ENCODE measurements around the gene ZIK1.

Gene ZIK1

DNA sequence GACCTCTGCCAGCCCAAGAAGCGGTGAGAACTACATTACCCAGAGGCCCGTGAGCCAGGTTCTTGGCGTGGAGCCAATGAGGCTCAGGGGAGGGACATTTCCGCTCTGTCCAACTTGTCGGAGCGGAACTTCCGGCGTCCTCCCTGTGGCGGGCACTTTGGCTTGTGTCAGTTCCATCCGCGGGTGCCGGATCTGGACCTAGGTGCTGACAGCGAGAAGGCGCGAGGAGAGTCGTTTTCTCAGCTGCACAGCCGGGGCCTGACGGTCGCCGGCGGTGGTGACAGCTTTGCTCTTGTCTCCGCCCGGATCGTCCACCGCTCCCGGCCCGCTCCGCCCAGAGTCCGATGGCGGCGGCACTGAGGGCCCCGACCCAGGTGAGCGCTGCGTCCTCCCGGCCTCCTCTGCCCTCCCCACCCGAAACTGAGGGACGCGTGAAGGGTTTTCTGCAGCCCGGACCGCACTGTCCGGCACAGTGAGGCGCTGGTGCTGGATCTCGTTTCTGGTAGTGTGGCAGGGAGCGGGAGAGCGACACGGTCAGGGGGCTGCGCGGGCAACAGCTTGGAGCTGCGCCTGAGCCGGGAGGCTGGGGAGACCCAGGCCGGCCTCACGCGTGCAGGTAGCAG lies 15.9 kb downstream of the ZIK1 start, which contains the start of gene ZNF530:
Gene ZNF530, plus strand, starts transcription at position 125 of the 623 bp plus-strand sequence. CDS start 4,461 bp downstream, outside the sequence.
- DNase-seq (ENCODE audit: extremely low spot score, insufficient read length, low read depth), result peak; percentile 78
- FAIRE-seq, result peak; percentile 94

- FAIRE-seq (no peak), DNase-seq (ENCODE audit: extremely low spot score, insufficient read length, low read depth) (no peak)
Measured at GRCh38 chr19:57606931-57607330, 23.0 kb downstream of the ZIK1 start.

- FAIRE-seq (no peak), DNase-seq (ENCODE audit: extremely low spot score, insufficient read length, low read depth) (no peak)
Measured at GRCh38 chr19:57611113-57611512, 27.2 kb downstream of the ZIK1 start.

DNA sequence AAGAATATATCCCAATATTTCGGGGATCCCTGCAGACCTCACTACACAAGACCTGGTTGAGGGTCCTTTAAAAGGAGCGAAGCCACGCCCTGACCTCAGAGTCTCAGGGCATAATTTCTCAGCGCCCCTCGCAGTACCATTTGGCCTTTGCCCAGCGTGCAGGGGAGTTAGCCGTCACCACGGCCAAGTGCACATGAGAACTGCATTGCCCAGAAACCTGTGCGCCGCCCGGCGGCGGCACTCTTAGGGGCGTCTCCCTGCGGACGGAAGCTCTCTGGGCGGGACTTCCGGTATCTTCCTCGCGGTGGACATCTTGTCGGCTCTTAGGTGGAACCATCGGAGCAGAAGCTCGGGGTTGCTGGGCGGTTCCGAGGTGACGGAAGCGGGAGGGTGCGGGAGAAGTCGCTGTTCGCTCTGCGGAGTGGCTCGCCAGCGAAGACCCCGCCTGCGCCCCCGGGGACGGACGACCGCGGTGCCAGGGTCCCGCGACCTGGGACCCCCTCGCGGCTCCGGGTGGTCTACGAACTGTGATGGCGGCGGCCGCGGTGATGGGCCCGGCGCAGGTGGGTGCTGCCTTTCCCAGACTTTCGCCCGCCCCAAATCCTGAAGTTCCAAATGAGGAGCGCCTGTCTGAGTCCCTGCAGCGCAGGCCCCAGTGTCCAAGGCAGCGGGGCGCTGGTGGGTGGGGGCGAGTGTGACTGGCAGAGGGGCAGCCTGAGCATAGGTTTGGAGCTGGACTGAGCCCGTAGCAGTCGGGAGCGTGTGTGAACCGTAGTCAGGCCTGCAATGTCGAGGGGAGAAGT lies 30.2 kb downstream of the ZIK1 start, which contains the start of gene ZNF134:
Gene ZNF134, plus strand, starts transcription at position 302 of the 803 bp plus-strand sequence. CDS start 5,227 bp downstream, outside the sequence.
- FAIRE-seq (peak; percentile 85), DNase-seq (ENCODE audit: extremely low spot score, insufficient read length, low read depth) (peak; percentile 86)

GRCh38 chr19:57615346-57615745 lies 31.4 kb downstream of the ZIK1 start:
- FAIRE-seq, result no peak
- no peak for DNase-seq (ENCODE audit: extremely low spot score, insufficient read length, low read depth)

DNA sequence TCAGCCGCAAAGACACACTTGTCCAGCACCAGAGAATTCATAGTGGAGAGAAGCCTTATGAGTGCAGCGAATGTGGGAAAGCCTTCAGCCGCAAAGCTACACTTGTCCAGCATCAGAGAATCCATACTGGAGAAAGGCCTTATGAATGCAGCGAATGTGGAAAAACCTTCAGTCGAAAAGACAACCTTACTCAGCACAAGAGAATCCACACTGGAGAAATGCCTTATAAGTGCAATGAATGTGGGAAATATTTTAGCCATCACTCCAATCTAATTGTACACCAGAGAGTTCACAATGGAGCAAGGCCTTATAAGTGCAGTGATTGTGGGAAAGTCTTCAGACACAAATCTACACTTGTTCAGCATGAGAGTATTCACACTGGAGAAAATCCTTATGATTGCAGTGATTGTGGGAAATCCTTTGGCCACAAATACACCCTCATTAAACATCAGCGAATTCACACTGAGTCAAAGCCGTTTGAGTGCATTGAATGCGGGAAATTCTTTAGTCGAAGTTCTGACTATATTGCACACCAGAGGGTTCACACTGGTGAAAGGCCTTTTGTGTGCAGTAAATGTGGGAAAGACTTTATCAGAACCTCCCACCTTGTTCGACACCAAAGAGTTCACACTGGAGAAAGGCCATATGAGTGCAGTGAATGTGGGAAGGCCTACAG lies 36.9 kb downstream of the ZIK1 start:
- FAIRE-seq (no peak), DNase-seq (ENCODE audit: extremely low spot score, insufficient read length, low read depth) (no peak)

GRCh38 chr19:57623091-57623490 lies 39.1 kb downstream of the ZIK1 start:
- DNase-seq (ENCODE audit: extremely low spot score, insufficient read length, low read depth) (no peak), FAIRE-seq (no peak)

GRCh38 chr19:57632987-57633831 lies 49.3 kb downstream of the ZIK1 start, which contains the start of gene ZNF211:
Gene ZNF211 (plus strand): TSS chr19:57633168. CDS start chr19:57633347, 179 bp downstream.
- peak; percentile 92 for FAIRE-seq

DNA sequence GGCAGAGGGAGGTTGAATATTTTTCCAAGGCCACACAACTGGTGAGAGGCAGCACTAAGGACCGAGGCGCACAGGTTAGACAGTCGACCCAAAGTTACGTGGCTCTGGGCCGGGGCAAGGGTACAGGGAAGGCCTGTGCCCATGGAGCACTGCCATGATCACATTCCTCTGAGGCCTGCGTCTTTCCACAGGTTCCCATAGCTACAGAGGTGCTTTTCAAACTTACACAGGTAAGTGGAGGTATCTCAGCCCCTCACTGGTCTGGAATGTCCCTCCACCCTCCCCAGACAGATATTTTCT lies 49.8 kb downstream of the ZIK1 start:
- FAIRE-seq (no peak), DNase-seq (ENCODE audit: extremely low spot score, insufficient read length, low read depth) (no peak)

More at GRCh38 chr19:57632987-57633831, 49.3 kb downstream of the ZIK1 start, which contains the start of gene ZNF211:
- DNase-seq (ENCODE audit: extremely low spot score, insufficient read length, low read depth), result peak; percentile 74

DNA sequence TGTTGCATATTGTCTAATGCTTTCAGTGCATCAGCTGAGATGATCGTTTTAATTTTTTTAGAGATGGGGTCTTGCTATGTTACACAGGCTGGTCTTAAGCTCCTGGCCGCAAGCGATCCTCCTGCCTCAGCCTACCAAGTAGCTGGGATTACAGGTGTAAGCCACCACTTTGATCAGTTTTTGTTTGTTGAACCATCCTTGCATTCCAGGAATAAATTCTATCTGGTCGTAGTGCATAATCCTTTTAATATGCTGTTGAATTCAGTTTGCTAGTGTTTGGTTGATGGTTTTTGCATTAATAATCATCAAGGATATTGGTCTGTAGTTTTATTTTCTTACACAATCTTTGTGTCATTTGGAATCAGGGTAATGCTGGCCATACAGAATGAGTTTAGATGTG lies 53.4 kb downstream of the ZIK1 start:
- FAIRE-seq (no peak), DNase-seq (ENCODE audit: extremely low spot score, insufficient read length, low read depth) (no peak)

DNA sequence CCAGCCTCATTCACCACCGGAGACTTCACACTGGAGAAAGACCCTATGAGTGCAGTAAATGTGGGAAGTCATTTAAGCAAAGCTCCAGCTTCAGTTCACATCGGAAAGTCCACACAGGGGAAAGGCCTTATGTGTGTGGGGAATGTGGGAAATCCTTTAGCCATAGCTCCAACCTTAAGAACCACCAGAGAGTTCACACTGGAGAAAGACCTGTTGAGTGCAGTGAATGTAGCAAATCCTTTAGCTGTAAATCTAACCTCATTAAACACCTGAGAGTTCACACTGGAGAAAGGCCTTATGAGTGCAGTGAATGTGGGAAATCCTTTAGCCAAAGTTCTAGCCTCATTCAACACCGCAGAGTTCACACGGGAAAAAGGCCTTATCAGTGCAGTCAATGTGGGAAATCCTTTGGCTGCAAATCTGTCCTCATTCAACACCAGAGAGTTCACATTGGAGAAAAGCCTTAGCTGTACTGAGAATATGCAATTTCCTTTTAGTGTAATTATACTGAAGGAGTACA lies 57.8 kb downstream of the ZIK1 start:
- DNase-seq (ENCODE audit: extremely low spot score, insufficient read length, low read depth), result no peak
- no peak for FAIRE-seq

DNA sequence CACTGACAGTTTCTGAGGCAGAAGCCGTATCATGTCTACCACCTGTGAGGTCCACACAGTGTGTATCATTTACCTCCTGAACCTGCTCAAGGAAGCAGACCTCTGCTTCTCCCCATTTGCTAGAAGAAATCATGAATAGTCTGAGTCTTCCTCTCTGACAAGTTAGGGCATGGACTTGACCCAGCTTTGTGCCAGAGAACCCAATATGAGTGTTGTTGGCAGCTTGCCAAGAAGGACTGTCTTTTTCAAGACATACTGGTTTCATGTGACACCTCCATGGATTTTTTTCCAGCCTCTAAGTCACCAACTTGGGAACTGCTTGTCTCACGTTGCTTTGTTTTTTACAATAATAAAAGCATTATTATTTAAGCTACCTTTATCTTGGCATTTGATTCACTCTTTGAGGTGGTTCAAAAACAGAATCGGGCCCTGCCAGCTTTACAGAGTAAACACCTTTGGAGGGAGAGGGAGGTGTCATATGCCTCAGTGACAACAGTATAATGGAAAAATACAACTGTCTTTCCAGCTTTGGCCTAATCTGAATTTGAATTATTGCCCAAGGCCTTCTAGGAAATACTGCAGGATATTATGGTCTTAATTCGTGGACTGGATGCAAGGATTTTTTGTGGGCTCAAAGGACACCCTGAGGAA lies 58.6 kb downstream of the ZIK1 start:
- DNase-seq (ENCODE audit: extremely low spot score, insufficient read length, low read depth), result no peak
- no peak for FAIRE-seq

All from GM18507 (cell line).